SK-N-SH (cell line): ENCODE data around the gene PHACTR2. TPM values are rescaled to one million over a fixed set of nuclear protein-coding genes. Genes with fewer than 3 reads are reported as not detected.

Experiments used
- CTCF ChIA-PET: fragments of 300-600, 350-600 bp; formaldehyde crosslinking; extraction: SDS; loops from one replicate; lab custom pipeline; 2021; lab: Yijun Ruan, JAX
- POLR2A ChIA-PET: fragments of 350-600 bp; sonication (Branson Sonifier 250); formaldehyde crosslinking; extraction: SDS; loops from one replicate; lab custom pipeline; 2020; ENCODE audit warnings: antibody characterized with exemption, inconsistent platforms; lab: Yijun Ruan, JAX
- DNase-seq: peaks from one replicate; pipeline ENCODE4 v3.0.0; 2012
- H2AFZ ChIP-seq: fragments of 200-600 bp; sonication (generic); 2 replicates; pipeline ENCODE4 v1.8.1; 2016; ENCODE audit warnings: antibody characterized with exemption, mild to moderate bottlenecking, low read depth
- H3F3A ChIP-seq: fragments of 200-600 bp; sonication (generic); replicated peaks from 2 replicates; pipeline ENCODE3; 2016; ENCODE audit warnings: antibody characterized with exemption, mild to moderate bottlenecking; ENCODE audit not compliant: insufficient read depth
- H3K27ac ChIP-seq, 2 experiments: fragments of 200-500 bp in 1 of 2; fragments of 200-600 bp in 1 of 2; sonication (Bioruptor generic) in 1 of 2; sonication (generic), shearing (Covaris generic) in 1 of 2; 2 replicates each; pipeline versions ENCODE4 v1.5.1 to v1.6.1; 2014 to 2016; ENCODE audit warnings: low read depth in 2 of 2, inconsistent platforms in 1 of 2, low read length in 1 of 2, mild to moderate bottlenecking in 1 of 2, mixed read lengths in 1 of 2
- H3K27me3 ChIP-seq: fragments of 200-600 bp; sonication (generic), shearing (Covaris generic); 2 replicates; pipeline ENCODE4 v1.6.1; 2016; ENCODE audit warnings: mixed run types; ENCODE audit not compliant: insufficient read depth
- H3K36me3 ChIP-seq, 2 experiments: fragments of 200-500 bp in 1 of 2; fragments of 200-600 bp in 1 of 2; sonication (Bioruptor generic) in 1 of 2; sonication (generic) in 1 of 2; replicated peaks in 1 of 2; 2 replicates each; pipeline versions ENCODE3 to v1.5.1; 2014 to 2016; ENCODE audit warnings: low read length in 1 of 2, mild to moderate bottlenecking in 1 of 2; ENCODE audit not compliant: insufficient read depth in 2 of 2, control insufficient read depth in 1 of 2
- H3K4me1 ChIP-seq, 2 experiments: fragments of 200-500 bp in 1 of 2; fragments of 200-600 bp in 1 of 2; sonication (Bioruptor generic) in 1 of 2; sonication (generic), shearing (Covaris generic) in 1 of 2; 2 replicates each; pipeline versions ENCODE4 v1.5.1 to v1.6.1; 2014 to 2016; ENCODE audit warnings: low read depth in 1 of 2, low read length in 1 of 2, mixed run types in 1 of 2; ENCODE audit not compliant: insufficient read depth in 2 of 2, control insufficient read depth in 1 of 2
- H3K4me2 ChIP-seq: fragments of 200-600 bp; sonication (generic), shearing (Covaris generic); 2 replicates; pipeline ENCODE4 v1.6.1; 2017; ENCODE audit warnings: mixed run types
- H3K4me3 ChIP-seq, 2 experiments: fragments of 200-500 bp in 1 of 2; fragments of 200-600 bp in 1 of 2; sonication (Bioruptor generic) in 1 of 2; sonication (generic), shearing (Covaris generic) in 1 of 2; 2 replicates each; pipeline versions ENCODE4 v1.5.1 to v1.8.1; 2014 to 2016; ENCODE audit warnings: low read depth in 2 of 2, inconsistent platforms in 1 of 2, low read length in 1 of 2, mild to moderate bottlenecking in 1 of 2, mixed read lengths in 1 of 2, moderate library complexity in 1 of 2
- H3K79me2 ChIP-seq: fragments of 200-600 bp; sonication (generic); 2 replicates; pipeline ENCODE4 v1.8.1; 2017; ENCODE audit warnings: mild to moderate bottlenecking; ENCODE audit not compliant: insufficient read depth
- H3K9ac ChIP-seq: fragments of 200-600 bp; sonication (generic); 2 replicates; pipeline ENCODE4 v1.6.1; 2017; ENCODE audit warnings: mixed run types
- H3K9me2 ChIP-seq: fragments of 200-600 bp; sonication (generic); 2 replicates; pipeline ENCODE4 v1.6.1; 2017; ENCODE audit warnings: mixed run types
- H3K9me3 ChIP-seq: fragments of 200-600 bp; sonication (generic); 2 replicates; pipeline ENCODE4 v1.6.1; 2017; ENCODE audit warnings: mixed run types, mild to moderate bottlenecking, moderate library complexity
- H4K20me1 ChIP-seq: fragments of 200-600 bp; sonication (generic); 2 replicates; pipeline ENCODE4 v1.6.1; 2017; ENCODE audit warnings: mild to moderate bottlenecking, mixed run types; ENCODE audit not compliant: insufficient read depth
- EP300 ChIP-seq, 2 experiments: IDR thresholded peaks; 2 replicates each; pipeline versions ENCODE4 v1.4.0 to v1.6.1; 2012; ENCODE audit warnings: borderline replicate concordance in 1 of 2, low read depth in 1 of 2, low read length in 1 of 2
- FOSL2 ChIP-seq: IDR thresholded peaks from 2 replicates; pipeline ENCODE4 v1.4.0; 2012; ENCODE audit warnings: low read depth, mild to moderate bottlenecking, moderate library complexity, borderline replicate concordance
- FOXM1 ChIP-seq: IDR thresholded peaks from 2 replicates; pipeline ENCODE4 v1.4.0; 2012; ENCODE audit warnings: low read depth, mild to moderate bottlenecking
- MXI1 ChIP-seq: IDR thresholded peaks from 2 replicates; pipeline ENCODE4 v1.6.1; 2012; ENCODE audit warnings: mild to moderate bottlenecking, low read depth, low read length, improper control_type of control experiment
- TEAD4 ChIP-seq: IDR thresholded peaks from 2 replicates; pipeline ENCODE4 v1.4.0; 2012; ENCODE audit warnings: mild to moderate bottlenecking, borderline replicate concordance; ENCODE audit not compliant: insufficient read depth
- WGBS: methylation state at CpG from one replicate; pipeline ENCODE4 v1.1.6; 2017; ENCODE audit warnings: low lambda C conversion rate; 5-methylcytosine and 5-hydroxymethylcytosine counted together
- polyA plus RNA-seq, 3 experiments: library from polyadenylated mRNA; depleted of rRNA; stranded (reverse); fragments of >200 nt; gene quantifications; 2 replicates each; pipeline ENCODE4 v1.2.3, GENCODE V29; 2012
- TF ChIP-seq, protein P1 (sequence below): IDR thresholded peaks from 2 replicates; pipeline ENCODE4 v1.6.1; 2012; ENCODE audit warnings: mild to moderate bottlenecking, low read depth, low read length, moderate library complexity
- TF ChIP-seq, protein P2 (sequence below): IDR thresholded peaks from 2 replicates; pipeline ENCODE4 v1.4.0; 2012; ENCODE audit warnings: low read depth, borderline replicate concordance
- TF ChIP-seq, protein P3 (sequence below): fragments of 150-350 bp; IDR thresholded peaks from 2 replicates; pipeline ENCODE4 v1.6.1; 2016; ENCODE audit warnings: mild to moderate bottlenecking, low read depth, low read length
- TF ChIP-seq, protein P4 (sequence below): IDR thresholded peaks from 2 replicates; pipeline ENCODE4; 2012

Gene PHACTR2
- polyA plus RNA-seq, 1 of the 3 experiments (the other 2 are of a cell fraction) = 5.0 TPM

DNA sequence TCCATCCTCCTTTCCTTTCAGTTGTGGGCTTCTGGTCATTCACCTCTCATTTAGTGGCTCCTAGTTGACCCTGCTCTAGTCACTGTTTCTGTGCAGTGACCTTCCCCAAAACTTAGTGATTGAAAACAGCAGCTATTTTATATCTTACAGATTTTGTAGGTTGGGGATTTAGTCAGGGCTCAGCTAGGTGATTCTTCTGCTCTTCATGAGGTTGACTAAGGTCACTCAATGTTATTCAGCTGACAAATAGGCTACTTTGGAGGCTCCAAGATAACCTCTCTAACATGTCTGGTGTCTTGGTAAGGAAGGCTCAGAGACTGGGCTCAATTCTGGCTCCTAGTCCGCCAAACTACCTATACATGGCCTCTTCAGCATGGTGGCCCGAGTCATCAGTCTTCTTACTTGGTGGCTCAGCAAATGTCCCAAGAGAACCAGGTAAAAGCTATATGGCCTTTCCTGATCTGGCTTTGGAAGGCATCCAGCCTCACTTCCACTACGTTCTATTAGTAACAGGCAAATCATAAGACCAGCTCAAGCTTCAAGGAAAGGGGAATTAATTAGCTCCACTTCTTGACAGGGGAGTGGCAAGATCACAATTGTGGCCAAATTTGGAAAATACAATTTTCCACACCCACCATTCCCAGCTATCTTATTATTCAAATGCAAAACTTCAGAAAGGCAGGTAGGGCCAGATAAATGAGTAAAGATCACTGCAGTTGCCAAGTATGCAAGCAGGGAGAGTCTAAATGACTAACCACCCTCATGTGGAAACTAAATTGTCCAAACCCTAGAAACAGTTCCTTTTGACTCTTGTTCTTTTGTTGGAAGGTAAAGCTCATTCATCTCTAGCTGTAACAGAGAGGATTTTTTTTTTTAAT is 114.9 kb downstream of the PHACTR2 start:
- H3K9me2 ChIP-seq = no peaks in the 10 kb centered on the region

More for the DNA sequence above, 114.9 kb downstream of the PHACTR2 start:
- no peaks in the 10 kb centered on the region for H4K20me1 ChIP-seq
- H3K79me2 ChIP-seq = no peaks in the 10 kb centered on the region
- H3K4me3 ChIP-seq = no peak overlapping the region
- peaks cover 6 to 18% of the 10 kb centered on the region in 2 experiments for H3K36me3 ChIP-seq
- CTCF ChIA-PET = no interaction called here
- no peak overlapping the region for H3K27ac ChIP-seq
- no peaks in the 10 kb centered on the region for H3K27me3 ChIP-seq
- no peak overlapping the region for H3K4me2 ChIP-seq
- 91% methylated on average over 3 of the region's 3 CpGs for WGBS
- no peak overlapping the region for H2AFZ ChIP-seq
- H3K9ac ChIP-seq = no peak overlapping the region
- H3K4me1 ChIP-seq = no peaks in the 10 kb centered on the region
- TF ChIP-seq, protein P1, sequence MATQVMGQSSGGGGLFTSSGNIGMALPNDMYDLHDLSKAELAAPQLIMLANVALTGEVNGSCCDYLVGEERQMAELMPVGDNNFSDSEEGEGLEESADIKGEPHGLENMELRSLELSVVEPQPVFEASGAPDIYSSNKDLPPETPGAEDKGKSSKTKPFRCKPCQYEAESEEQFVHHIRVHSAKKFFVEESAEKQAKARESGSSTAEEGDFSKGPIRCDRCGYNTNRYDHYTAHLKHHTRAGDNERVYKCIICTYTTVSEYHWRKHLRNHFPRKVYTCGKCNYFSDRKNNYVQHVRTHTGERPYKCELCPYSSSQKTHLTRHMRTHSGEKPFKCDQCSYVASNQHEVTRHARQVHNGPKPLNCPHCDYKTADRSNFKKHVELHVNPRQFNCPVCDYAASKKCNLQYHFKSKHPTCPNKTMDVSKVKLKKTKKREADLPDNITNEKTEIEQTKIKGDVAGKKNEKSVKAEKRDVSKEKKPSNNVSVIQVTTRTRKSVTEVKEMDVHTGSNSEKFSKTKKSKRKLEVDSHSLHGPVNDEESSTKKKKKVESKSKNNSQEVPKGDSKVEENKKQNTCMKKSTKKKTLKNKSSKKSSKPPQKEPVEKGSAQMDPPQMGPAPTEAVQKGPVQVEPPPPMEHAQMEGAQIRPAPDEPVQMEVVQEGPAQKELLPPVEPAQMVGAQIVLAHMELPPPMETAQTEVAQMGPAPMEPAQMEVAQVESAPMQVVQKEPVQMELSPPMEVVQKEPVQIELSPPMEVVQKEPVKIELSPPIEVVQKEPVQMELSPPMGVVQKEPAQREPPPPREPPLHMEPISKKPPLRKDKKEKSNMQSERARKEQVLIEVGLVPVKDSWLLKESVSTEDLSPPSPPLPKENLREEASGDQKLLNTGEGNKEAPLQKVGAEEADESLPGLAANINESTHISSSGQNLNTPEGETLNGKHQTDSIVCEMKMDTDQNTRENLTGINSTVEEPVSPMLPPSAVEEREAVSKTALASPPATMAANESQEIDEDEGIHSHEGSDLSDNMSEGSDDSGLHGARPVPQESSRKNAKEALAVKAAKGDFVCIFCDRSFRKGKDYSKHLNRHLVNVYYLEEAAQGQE = no peak
- TF ChIP-seq TEAD4 (no peak), EP300 (IDR thresholded peaks at IDR 0.05; ENCODE audit: borderline replicate concordance in 1 of 2, low read depth in 1 of 2, low read length in 1 of 2) (no peak), MXI1 (no peak), FOXM1 (no peak), FOSL2 (no peak)
- TF ChIP-seq, protein P2, sequence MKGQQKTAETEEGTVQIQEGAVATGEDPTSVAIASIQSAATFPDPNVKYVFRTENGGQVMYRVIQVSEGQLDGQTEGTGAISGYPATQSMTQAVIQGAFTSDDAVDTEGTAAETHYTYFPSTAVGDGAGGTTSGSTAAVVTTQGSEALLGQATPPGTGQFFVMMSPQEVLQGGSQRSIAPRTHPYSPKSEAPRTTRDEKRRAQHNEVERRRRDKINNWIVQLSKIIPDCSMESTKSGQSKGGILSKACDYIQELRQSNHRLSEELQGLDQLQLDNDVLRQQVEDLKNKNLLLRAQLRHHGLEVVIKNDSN = no peak
- TF ChIP-seq, protein P3, sequence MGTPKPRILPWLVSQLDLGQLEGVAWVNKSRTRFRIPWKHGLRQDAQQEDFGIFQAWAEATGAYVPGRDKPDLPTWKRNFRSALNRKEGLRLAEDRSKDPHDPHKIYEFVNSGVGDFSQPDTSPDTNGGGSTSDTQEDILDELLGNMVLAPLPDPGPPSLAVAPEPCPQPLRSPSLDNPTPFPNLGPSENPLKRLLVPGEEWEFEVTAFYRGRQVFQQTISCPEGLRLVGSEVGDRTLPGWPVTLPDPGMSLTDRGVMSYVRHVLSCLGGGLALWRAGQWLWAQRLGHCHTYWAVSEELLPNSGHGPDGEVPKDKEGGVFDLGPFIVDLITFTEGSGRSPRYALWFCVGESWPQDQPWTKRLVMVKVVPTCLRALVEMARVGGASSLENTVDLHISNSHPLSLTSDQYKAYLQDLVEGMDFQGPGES = no peak
- TF ChIP-seq, protein P4, sequence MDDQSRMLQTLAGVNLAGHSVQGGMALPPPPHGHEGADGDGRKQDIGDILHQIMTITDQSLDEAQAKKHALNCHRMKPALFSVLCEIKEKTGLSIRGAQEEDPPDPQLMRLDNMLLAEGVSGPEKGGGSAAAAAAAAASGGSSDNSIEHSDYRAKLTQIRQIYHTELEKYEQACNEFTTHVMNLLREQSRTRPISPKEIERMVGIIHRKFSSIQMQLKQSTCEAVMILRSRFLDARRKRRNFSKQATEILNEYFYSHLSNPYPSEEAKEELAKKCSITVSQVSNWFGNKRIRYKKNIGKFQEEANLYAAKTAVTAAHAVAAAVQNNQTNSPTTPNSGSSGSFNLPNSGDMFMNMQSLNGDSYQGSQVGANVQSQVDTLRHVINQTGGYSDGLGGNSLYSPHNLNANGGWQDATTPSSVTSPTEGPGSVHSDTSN = no peak
- H3F3A ChIP-seq = no peaks in the 10 kb centered on the region
- no peaks in the 10 kb centered on the region for H3K9me3 ChIP-seq
- DNase-seq = no peak
- POLR2A ChIA-PET = no interaction called here
